Astrocyte (in vitro differentiated cells and primary cell): Measurements from ENCODE around the gene FAM47E. TPM values are rescaled to one million over a fixed set of nuclear protein-coding genes. Genes with fewer than 3 reads are reported as not detected.

ENCODE experiments used
- DNase-seq: peaks from one replicate; pipeline ENCODE4 v3.0.0-alpha.2; 2010; ENCODE audit warnings: low read depth
- FAIRE-seq: peaks from 2 replicates; lab custom pipeline; 2011; peaks lifted over from hg19 to GRCh38; lab: Jason Lieb, UNC
- H2AFZ ChIP-seq: 2 replicates; pipeline ENCODE4 v1.6.0; 2012; ENCODE audit warnings: low read depth, low read length, inconsistent platforms
- H3K27ac ChIP-seq: 2 replicates; pipeline ENCODE4 v1.5.1; 2011; ENCODE audit warnings: low read depth, low read length, inconsistent platforms
- H3K27me3 ChIP-seq: 2 replicates; pipeline ENCODE4 v1.6.0; 2011; ENCODE audit warnings: low read length, inconsistent platforms; ENCODE audit not compliant: insufficient read depth
- H3K36me3 ChIP-seq: 2 replicates; pipeline ENCODE4 v1.5.1; 2011; ENCODE audit warnings: low read length, inconsistent platforms; ENCODE audit not compliant: insufficient read depth
- H3K4me1 ChIP-seq: 2 replicates; pipeline ENCODE4 v1.5.1; 2011; ENCODE audit warnings: low read length, inconsistent platforms; ENCODE audit not compliant: insufficient read depth
- H3K4me2 ChIP-seq: 2 replicates; pipeline ENCODE4 v1.6.0; 2012; ENCODE audit warnings: low read length, inconsistent platforms
- H3K4me3 ChIP-seq: 2 replicates; pipeline ENCODE4 v1.5.1; 2011; ENCODE audit warnings: low read depth, mild to moderate bottlenecking, low read length, inconsistent platforms; ENCODE audit not compliant: insufficient read depth
- H3K79me2 ChIP-seq: 2 replicates; pipeline ENCODE4 v1.6.0; 2012; ENCODE audit warnings: mild to moderate bottlenecking, low read length, inconsistent platforms; ENCODE audit not compliant: insufficient read depth
- H3K9ac ChIP-seq: 2 replicates; pipeline ENCODE4 v1.6.0; 2012; ENCODE audit warnings: mild to moderate bottlenecking, low read length, inconsistent platforms
- H3K9me3 ChIP-seq: 2 replicates; pipeline ENCODE4 v1.5.1; 2012; ENCODE audit warnings: low read depth, mild to moderate bottlenecking, low read length, inconsistent platforms; ENCODE audit not compliant: insufficient read depth
- H4K20me1 ChIP-seq: 2 replicates; pipeline ENCODE4 v1.6.0; 2012; ENCODE audit warnings: low read length, inconsistent platforms; ENCODE audit not compliant: insufficient read depth
- H3K27ac Mint-ChIP-seq: one replicate; pipeline ENCODE4 v1.8.0; 2021; ENCODE audit warnings: mild to moderate bottlenecking, mixed read lengths; ENCODE audit not compliant: unreplicated experiment
- H3K27me3 Mint-ChIP-seq: one replicate; pipeline ENCODE4 v1.8.0; 2021; ENCODE audit warnings: low read depth, mixed read lengths; ENCODE audit not compliant: unreplicated experiment
- H3K36me3 Mint-ChIP-seq: one replicate; pipeline ENCODE4 v1.8.0; 2021; ENCODE audit warnings: low read depth, mixed read lengths; ENCODE audit not compliant: unreplicated experiment
- H3K4me1 Mint-ChIP-seq: one replicate; pipeline ENCODE4 v1.8.0; 2021; ENCODE audit warnings: low read depth, mixed read lengths; ENCODE audit not compliant: unreplicated experiment
- H3K4me3 Mint-ChIP-seq: one replicate; pipeline ENCODE4 v1.8.0; 2021; ENCODE audit warnings: mild to moderate bottlenecking, moderate library complexity, mixed read lengths; ENCODE audit not compliant: unreplicated experiment
- H3K9me3 Mint-ChIP-seq: one replicate; pipeline ENCODE4 v1.8.0; 2021; ENCODE audit warnings: mild to moderate bottlenecking, mixed read lengths; ENCODE audit not compliant: unreplicated experiment
- CTCF ChIP-seq: IDR thresholded peaks from 2 replicates; pipeline ENCODE4 v1.5.1; 2011; ENCODE audit warnings: low read depth, mild to moderate bottlenecking, inconsistent platforms, low read length, moderate library complexity; ENCODE audit not compliant: insufficient read depth
- EZH2 ChIP-seq: IDR thresholded peaks from 2 replicates; pipeline ENCODE4 v1.6.1; 2012; ENCODE audit warnings: mild to moderate bottlenecking, low read length, inconsistent platforms; ENCODE audit not compliant: insufficient read depth
- total RNA-seq: library from RNA; stranded (reverse); gene quantifications from 2 replicates; pipeline ENCODE4 v1.2.1, GENCODE V29; 2021

FAM47E gene
- total RNA-seq, 1 donor from 2014 or later = 0.54 TPM

GRCh38 chr4:76233083-76233482, 18.4 kb upstream of the FAM47E start:
- TF ChIP-seq CTCF (no peak), EZH2 (no peak)
- no peak overlapping the region for H3K27ac ChIP-seq
- H3K9me3 ChIP-seq = no peaks in the 10 kb centered on the region
- no peaks in the 10 kb centered on the region for H3K4me1 Mint-ChIP-seq
- H2AFZ ChIP-seq = no peak overlapping the region
- no peaks in the 10 kb centered on the region for H3K27me3 Mint-ChIP-seq
- H3K4me3 Mint-ChIP-seq = peak overlapping the region; percentile 85
- no peak overlapping the region for H3K27ac Mint-ChIP-seq
- DNase-seq (no peak), FAIRE-seq (no peak)
- H3K36me3 Mint-ChIP-seq = peaks cover 9% of the 10 kb centered on the region
- no peaks in the 10 kb centered on the region for H3K79me2 ChIP-seq
- H3K4me2 ChIP-seq = no peak overlapping the region
- no peaks in the 10 kb centered on the region for H3K27me3 ChIP-seq
- H4K20me1 ChIP-seq = no peaks in the 10 kb centered on the region
- H3K36me3 ChIP-seq = no peaks in the 10 kb centered on the region
- peaks cover 11% of the 10 kb centered on the region for H3K9me3 Mint-ChIP-seq
- H3K9ac ChIP-seq = no peak overlapping the region
- no peaks in the 10 kb centered on the region for H3K4me1 ChIP-seq
- no peak overlapping the region for H3K4me3 ChIP-seq

- Histone ChIP-seq H3K79me2 (no peaks in the 10 kb centered on the region), H3K36me3 (no peaks in the 10 kb centered on the region), H4K20me1 (no peaks in the 10 kb centered on the region), H3K4me3 (no peak overlapping the region), H3K4me1 (no peaks in the 10 kb centered on the region), H3K4me2 (no peak overlapping the region), H3K9ac (no peak overlapping the region), H3K27me3 (no peaks in the 10 kb centered on the region), H2AFZ (no peak overlapping the region), H3K9me3 (no peaks in the 10 kb centered on the region), H3K27ac (no peak overlapping the region)
- H3K4me1 Mint-ChIP-seq = no peaks in the 10 kb centered on the region
- peak overlapping the region; percentile 85 for H3K4me3 Mint-ChIP-seq
- no peak for FAIRE-seq
- no peaks in the 10 kb centered on the region for H3K27me3 Mint-ChIP-seq
- no peak for DNase-seq
- peak overlapping the region; percentile 54 for H3K27ac Mint-ChIP-seq
- no peak for TF ChIP-seq CTCF
- no peak for TF ChIP-seq EZH2
- H3K36me3 Mint-ChIP-seq = peaks cover 9% of the 10 kb centered on the region
- peaks cover 9% of the 10 kb centered on the region for H3K9me3 Mint-ChIP-seq
Measured at GRCh38 chr4:76233529-76233928, 18.0 kb upstream of the FAM47E start.

- Histone ChIP-seq H3K4me2 (no peak overlapping the region), H3K27ac (no peak overlapping the region), H2AFZ (no peak overlapping the region), H3K4me3 (no peak overlapping the region), H3K36me3 (no peaks in the 10 kb centered on the region), H3K79me2 (no peaks in the 10 kb centered on the region), H3K4me1 (no peaks in the 10 kb centered on the region), H3K27me3 (no peaks in the 10 kb centered on the region), H3K9ac (no peak overlapping the region), H3K9me3 (no peaks in the 10 kb centered on the region), H4K20me1 (no peaks in the 10 kb centered on the region)
- TF ChIP-seq CTCF = no peak
- TF ChIP-seq EZH2 = no peak
- Mint-ChIP-seq H3K9me3 (peaks cover 5% of the 10 kb centered on the region), H3K4me3 (peak overlapping the region; percentile 85), H3K36me3 (peaks cover 6% of the 10 kb centered on the region), H3K27me3 (no peaks in the 10 kb centered on the region), H3K4me1 (no peaks in the 10 kb centered on the region), H3K27ac (peak overlapping the region; percentile 73)
- DNase-seq = no peak
- no peak for FAIRE-seq
Measured at GRCh38 chr4:76233967-76234678, 17.4 kb upstream of the FAM47E start.
